DOHH2 (cell line): ENCODE results near the gene NOTCH4.

Source experiments
- EZH2phosphoT487 ChIP-seq: fragments of 200-600 bp; sonication (generic); IDR thresholded peaks from 2 replicates; pipeline ENCODE4 v1.6.1; 2017; ENCODE audit warnings: borderline replicate concordance, mild to moderate bottlenecking, antibody characterized with exemption, low read length, moderate library complexity, mixed read lengths
- TF ChIP-seq, protein P1 (sequence below): fragments of 200-600 bp; sonication (generic); IDR thresholded peaks from one replicate; pipeline ENCODE4 v1.5.1; 2014; ENCODE audit warnings: antibody characterized with exemption, mild to moderate bottlenecking, low read depth, low read length; ENCODE audit not compliant: poor library complexity, severe bottlenecking

- TF ChIP-seq EZH2phosphoT487: no peak
- TF ChIP-seq, protein P1, sequence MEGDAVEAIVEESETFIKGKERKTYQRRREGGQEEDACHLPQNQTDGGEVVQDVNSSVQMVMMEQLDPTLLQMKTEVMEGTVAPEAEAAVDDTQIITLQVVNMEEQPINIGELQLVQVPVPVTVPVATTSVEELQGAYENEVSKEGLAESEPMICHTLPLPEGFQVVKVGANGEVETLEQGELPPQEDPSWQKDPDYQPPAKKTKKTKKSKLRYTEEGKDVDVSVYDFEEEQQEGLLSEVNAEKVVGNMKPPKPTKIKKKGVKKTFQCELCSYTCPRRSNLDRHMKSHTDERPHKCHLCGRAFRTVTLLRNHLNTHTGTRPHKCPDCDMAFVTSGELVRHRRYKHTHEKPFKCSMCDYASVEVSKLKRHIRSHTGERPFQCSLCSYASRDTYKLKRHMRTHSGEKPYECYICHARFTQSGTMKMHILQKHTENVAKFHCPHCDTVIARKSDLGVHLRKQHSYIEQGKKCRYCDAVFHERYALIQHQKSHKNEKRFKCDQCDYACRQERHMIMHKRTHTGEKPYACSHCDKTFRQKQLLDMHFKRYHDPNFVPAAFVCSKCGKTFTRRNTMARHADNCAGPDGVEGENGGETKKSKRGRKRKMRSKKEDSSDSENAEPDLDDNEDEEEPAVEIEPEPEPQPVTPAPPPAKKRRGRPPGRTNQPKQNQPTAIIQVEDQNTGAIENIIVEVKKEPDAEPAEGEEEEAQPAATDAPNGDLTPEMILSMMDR: no peak
Observed at GRCh38 chr6:32151863-32152768, 71.8 kb downstream of the NOTCH4 start, which contains the start of gene PRRT1.
